HCT116 (cell line): Measurements from ENCODE around the gene SHTN1.

Experiments
- CTCF ChIP-seq, 3 experiments: fragments of 200-600 bp in 1 of 3; sonication (generic) in 1 of 3; IDR thresholded peaks in 2 of 3; conservative IDR thresholded peaks in 1 of 3; 2 replicates each; pipeline ENCODE4 v1.5.1; 2012 to 2017; ENCODE audit warnings: low read depth in 2 of 3, low read length in 2 of 3, antibody characterized with exemption in 1 of 3, borderline replicate concordance in 1 of 3, control low read depth in 1 of 3, mild to moderate bottlenecking in 1 of 3, mixed read lengths in 1 of 3, mixed run types in 1 of 3, moderate library complexity in 1 of 3; ENCODE audit not compliant: insufficient read depth in 1 of 3
- EZH2 ChIP-seq: fragments of 200-600 bp; sonication (generic); IDR thresholded peaks from 2 replicates; pipeline ENCODE4 v1.6.1; 2017; ENCODE audit warnings: antibody characterized with exemption, mixed run types
- EZH2phosphoT487 ChIP-seq: fragments of 200-600 bp; IDR thresholded peaks from 2 replicates; pipeline ENCODE4 v1.6.1; 2018; ENCODE audit warnings: antibody characterized with exemption, borderline replicate concordance
- FOSL1 ChIP-seq: IDR thresholded peaks from 2 replicates; pipeline ENCODE4 v1.6.1; 2012; ENCODE audit warnings: low read depth
- POLR2A ChIP-seq: IDR thresholded peaks from 2 replicates; pipeline ENCODE4 v1.7.0; 2011; ENCODE audit warnings: borderline replicate concordance; ENCODE audit not compliant: insufficient read depth, insufficient read length; ENCODE audit errors: extremely low read depth
- SP1 ChIP-seq: IDR thresholded peaks from 2 replicates; pipeline ENCODE4 v1.6.1; 2012; ENCODE audit warnings: low read depth

- TF ChIP-seq EZH2 (no peak), SP1 (no peak; the same call in 1 of the 2 replicates), EZH2phosphoT487 (no peak), FOSL1 (no peak), CTCF (IDR thresholded peaks at IDR 0.05 in 2 of 3, conservative IDR thresholded peaks at IDR 0.05 in 1 of 3; ENCODE audit: borderline replicate concordance in 1 of 3, insufficient read depth in 1 of 3, low read depth in 2 of 3, low read length in 2 of 3) (no peak), POLR2A (peak; percentile 56)
These were observed at the start of gene SHTN1 for GRCh38 chr10:117005026-117005526.
